Esophagus squamous epithelium (tissue), 4 donors: ENCODE measurements around the gene DBN1.

ENCODE experiments used
- POLR2A ChIP-seq, 4 donors: fragments of 450-650 bp; IDR thresholded peaks; one replicate each; pipeline ENCODE4 v1.6.1; 2017; ENCODE audit warnings: antibody characterized with exemption in 4 of 4, mild to moderate bottlenecking in 4 of 4, moderate library complexity in 3 of 4
- TF ChIP-seq, protein P1 (sequence below), 6 experiments: fragments of 450-650 bp in 4 of 6; fragments of 200-600 bp in 2 of 6; sonication (generic) in 2 of 6; IDR thresholded peaks; one replicate each; pipeline ENCODE4 v1.5.1; 2016 to 2019; ENCODE audit warnings: antibody characterized with exemption in 6 of 6, mild to moderate bottlenecking in 4 of 6, moderate library complexity in 4 of 6

DNA sequence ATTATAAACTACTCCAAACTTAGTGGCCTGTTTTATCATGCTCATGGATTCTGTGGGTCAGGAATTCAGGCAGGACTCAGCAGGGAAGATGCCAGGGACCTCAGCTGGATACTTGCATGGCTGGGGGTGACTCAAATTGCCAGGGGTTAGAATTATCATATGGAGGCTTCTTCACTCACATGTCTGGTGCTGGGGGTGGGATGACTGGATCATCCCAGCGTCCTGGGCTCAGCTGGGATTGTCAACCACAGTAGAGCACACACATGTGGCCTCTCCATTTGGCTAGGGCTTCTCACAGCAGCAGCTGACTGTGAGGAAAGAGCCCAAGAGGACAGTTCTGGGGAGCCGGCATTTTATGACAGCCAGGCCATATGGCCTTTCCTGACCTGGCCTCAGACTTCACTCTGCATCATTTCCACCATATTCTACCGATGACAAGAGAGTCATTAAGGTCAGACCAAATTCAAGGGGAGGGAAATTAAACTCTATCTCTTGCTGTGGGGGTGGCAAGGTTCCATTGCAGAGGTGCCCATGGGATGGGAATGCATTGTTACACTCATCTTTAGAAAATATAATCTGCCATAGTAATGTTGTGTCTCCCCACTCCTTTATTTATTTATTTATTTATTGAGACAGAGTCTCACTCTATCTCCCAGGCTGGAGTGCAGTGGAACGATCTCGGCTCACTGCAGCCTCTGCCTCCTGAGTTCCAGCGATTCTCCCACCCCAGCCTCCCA, 52.2 kb downstream of the DBN1 start:
- TF ChIP-seq, protein P1, sequence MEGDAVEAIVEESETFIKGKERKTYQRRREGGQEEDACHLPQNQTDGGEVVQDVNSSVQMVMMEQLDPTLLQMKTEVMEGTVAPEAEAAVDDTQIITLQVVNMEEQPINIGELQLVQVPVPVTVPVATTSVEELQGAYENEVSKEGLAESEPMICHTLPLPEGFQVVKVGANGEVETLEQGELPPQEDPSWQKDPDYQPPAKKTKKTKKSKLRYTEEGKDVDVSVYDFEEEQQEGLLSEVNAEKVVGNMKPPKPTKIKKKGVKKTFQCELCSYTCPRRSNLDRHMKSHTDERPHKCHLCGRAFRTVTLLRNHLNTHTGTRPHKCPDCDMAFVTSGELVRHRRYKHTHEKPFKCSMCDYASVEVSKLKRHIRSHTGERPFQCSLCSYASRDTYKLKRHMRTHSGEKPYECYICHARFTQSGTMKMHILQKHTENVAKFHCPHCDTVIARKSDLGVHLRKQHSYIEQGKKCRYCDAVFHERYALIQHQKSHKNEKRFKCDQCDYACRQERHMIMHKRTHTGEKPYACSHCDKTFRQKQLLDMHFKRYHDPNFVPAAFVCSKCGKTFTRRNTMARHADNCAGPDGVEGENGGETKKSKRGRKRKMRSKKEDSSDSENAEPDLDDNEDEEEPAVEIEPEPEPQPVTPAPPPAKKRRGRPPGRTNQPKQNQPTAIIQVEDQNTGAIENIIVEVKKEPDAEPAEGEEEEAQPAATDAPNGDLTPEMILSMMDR (IDR thresholded peaks at IDR 0.05), result no peak
- no peak for TF ChIP-seq POLR2A (IDR thresholded peaks at IDR 0.05)
